ENCODE measurements around the gene CLCA2. TPM values are rescaled to one million over a fixed set of nuclear protein-coding genes. Genes with fewer than 3 reads are reported as not detected.
A peak's percentile ranks its signal among the peaks of the same experiment; 100 is the strongest.

CLCA2 gene
- total RNA-seq, 2 donors from 2014 or later: not detected

DNA sequence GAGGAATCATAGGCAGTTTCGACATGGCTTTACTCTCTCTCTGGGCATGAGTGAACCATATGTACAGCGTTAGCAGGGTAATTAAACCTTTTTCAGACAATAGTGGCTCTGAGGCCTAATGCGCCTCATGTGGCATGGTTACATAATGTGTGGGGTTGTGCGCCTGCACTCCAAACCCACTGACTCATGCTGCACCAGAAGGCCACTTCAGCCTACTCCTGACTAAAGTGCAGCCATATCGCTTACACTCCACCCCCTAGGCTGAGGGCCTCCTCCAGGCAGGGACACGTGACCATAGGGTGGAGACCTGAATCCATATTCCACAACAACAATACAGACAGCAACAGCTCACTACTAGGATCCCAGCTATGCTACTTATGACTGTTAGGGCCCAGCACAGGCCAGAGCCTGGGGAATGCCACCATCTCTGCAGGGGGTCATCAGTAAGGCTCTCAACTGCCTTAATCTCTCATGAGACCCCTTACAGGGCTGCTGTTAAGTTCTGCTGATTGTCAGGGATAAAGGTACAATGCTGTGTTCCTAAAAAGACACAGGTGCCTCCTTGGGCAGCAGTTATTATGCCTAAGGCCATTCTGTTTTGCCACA, 14.5 kb upstream of the CLCA2 start:
- H3K4me3 Mint-ChIP-seq: no peak overlapping the region
- no peak for ATAC-seq (replicated peaks)
- H3K27ac Mint-ChIP-seq: no peak overlapping the region

DNA sequence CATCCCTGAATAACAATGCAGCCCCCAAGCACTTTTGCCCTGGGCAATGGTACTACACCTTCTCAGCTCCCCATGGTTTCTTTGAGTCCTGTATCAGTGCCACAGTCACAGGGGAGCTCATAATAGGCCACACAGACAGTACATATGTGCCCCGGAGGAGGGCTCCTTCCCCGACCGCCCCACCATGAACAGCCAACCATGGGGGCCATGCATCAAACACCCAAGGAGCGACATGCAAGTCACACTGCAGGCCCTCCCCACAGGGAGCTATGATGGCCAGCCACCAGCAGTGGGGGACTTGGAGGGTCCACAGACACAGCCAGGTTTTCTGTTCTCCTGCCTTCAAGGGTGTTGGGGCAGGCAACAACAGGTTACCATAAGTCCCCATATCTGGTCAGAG, 13.1 kb upstream of the CLCA2 start:
- Mint-ChIP-seq H3K4me1 (no peaks in the 10 kb centered on the region), H3K9me3 (no peaks in the 10 kb centered on the region), H3K27me3 (no peaks in the 10 kb centered on the region), H3K27ac (no peak overlapping the region), H3K4me3 (no peak overlapping the region), H3K36me3 (ENCODE audit: low read depth) (no peaks in the 10 kb centered on the region)
- ATAC-seq (replicated peaks): no peak

More for the DNA sequence above, 14.5 kb upstream of the CLCA2 start:
- no peaks in the 10 kb centered on the region for H3K9me3 Mint-ChIP-seq
- no peaks in the 10 kb centered on the region for H3K4me1 Mint-ChIP-seq
- no peaks in the 10 kb centered on the region for H3K36me3 Mint-ChIP-seq (ENCODE audit: low read depth)
- H3K27me3 Mint-ChIP-seq: no peaks in the 10 kb centered on the region

DNA sequence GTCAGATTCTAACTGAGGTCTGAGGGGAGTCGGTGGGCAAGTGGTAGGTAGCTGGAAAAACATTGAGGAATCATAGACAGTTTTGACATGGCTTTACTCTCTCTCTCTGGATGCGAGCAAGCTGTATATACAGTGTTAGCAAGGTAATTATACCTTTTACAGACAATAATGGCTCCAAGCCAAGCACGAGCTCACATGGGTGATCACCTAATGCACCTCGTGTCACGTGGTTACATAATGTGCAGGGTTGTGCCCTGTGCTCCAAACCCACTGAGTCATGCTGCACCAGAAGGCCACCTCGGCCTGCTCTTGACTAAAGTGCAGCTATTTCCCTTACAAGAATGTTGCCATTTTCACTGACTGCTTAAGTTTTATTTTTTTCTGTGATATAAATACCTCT, 7.6 kb upstream of the CLCA2 start:
- ATAC-seq (replicated peaks): no peak
- H3K9me3 Mint-ChIP-seq: no peaks in the 10 kb centered on the region
- H3K27me3 Mint-ChIP-seq: no peaks in the 10 kb centered on the region
- H3K4me3 Mint-ChIP-seq: no peak overlapping the region
- no peaks in the 10 kb centered on the region for H3K36me3 Mint-ChIP-seq (ENCODE audit: low read depth)
- no peak overlapping the region for H3K27ac Mint-ChIP-seq
- H3K4me1 Mint-ChIP-seq: no peaks in the 10 kb centered on the region

DNA sequence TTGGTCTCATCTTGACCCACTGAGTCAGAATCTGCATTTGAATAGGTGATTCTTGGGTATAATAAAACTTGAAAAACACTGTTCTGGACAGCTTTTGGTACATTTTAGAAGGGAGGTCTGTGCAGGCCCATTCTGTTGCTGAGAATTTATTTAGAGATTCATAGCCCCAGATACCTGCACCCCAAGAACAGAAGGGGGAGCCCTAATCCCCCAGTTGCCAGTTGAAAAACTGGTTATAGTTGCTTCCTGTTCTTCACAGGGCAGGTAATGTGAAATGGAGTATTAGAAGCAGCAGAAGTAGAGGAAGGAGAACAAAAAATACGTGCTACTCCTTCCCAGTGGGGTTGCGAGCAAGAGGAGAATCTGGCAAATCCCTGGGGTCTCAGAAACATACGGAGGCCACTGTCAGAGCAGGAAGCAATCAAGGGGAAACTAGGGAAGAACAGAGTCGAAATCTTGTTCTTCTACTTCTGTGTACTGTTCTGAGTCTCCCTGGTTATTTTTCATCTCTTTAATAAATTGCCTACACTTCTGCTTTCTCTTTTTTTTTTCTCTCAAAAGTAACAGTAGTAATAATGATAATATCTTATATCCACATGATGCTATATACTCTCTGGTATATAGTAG, 4.6 kb upstream of the CLCA2 start:
- peak; percentile 63 for ATAC-seq (replicated peaks)
- H3K4me1 Mint-ChIP-seq: no peaks in the 10 kb centered on the region
- H3K9me3 Mint-ChIP-seq: no peaks in the 10 kb centered on the region
- peak overlapping the region; percentile 39 for H3K27ac Mint-ChIP-seq
- H3K4me3 Mint-ChIP-seq: peak overlapping the region; percentile 7
- no peaks in the 10 kb centered on the region for H3K27me3 Mint-ChIP-seq
- H3K36me3 Mint-ChIP-seq (ENCODE audit: low read depth): no peaks in the 10 kb centered on the region

DNA sequence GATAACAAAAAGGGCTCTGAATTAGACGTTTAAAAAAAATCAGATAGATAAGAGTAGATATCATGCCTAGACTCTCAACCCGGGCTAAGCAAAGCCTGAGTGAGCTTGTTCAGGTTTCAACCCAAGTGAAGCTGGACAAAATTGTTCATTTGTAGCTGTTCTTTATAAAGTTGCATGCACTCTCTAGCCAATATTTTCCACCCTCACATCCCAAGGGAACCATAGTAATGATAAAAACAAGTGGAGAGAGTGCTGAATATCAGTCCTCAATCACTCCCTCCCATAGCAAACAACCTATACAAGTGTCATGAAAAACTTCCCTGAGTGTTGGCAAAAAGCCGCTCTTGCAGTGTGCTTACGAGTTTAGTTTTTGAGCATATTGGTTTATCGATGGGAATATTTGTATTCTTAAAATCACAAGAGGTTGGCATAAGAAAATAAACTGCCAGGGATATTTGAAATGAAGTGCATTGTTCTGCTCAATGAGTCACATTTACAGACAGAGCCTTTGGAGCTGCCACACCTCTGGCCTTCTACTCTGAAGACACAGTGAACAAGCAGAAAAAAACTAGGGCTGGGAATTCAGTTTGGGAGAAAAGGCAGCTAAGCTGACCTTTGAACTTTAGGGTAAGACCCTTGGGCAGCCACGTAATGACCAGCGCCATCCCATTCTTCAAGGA, 2.2 kb upstream of the CLCA2 start:
- H3K36me3 Mint-ChIP-seq (ENCODE audit: low read depth): no peaks in the 10 kb centered on the region

DNA sequence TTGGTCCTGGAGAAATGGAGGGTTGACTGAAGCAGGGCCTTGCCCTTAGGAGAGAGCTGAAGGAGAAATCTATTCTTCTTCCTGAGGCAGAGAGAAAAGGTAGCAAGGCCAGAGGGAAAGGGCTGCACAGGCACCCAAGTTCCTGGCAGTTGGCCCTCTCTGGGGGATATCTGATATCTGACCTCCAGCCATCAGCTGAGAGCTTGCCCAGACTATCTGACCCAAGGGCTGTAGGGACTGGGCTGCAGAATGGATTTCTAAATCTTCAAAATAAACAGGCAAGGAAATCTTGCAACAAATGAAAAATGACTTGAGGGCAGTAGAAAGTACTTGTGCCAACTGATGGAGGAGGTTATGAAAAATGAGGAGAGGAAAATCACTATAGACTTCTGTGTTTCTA, 498 bp upstream of the CLCA2 start:
- H3K4me3 Mint-ChIP-seq: no peak overlapping the region
- ATAC-seq (replicated peaks): no peak

More for the DNA sequence above, 2.2 kb upstream of the CLCA2 start:
- no peaks in the 10 kb centered on the region for H3K9me3 Mint-ChIP-seq
- no peak overlapping the region for H3K4me3 Mint-ChIP-seq
- ATAC-seq (replicated peaks): no peak
- no peak overlapping the region for H3K27ac Mint-ChIP-seq
- H3K27me3 Mint-ChIP-seq: peaks cover 2% of the 10 kb centered on the region
- no peaks in the 10 kb centered on the region for H3K4me1 Mint-ChIP-seq

DNA sequence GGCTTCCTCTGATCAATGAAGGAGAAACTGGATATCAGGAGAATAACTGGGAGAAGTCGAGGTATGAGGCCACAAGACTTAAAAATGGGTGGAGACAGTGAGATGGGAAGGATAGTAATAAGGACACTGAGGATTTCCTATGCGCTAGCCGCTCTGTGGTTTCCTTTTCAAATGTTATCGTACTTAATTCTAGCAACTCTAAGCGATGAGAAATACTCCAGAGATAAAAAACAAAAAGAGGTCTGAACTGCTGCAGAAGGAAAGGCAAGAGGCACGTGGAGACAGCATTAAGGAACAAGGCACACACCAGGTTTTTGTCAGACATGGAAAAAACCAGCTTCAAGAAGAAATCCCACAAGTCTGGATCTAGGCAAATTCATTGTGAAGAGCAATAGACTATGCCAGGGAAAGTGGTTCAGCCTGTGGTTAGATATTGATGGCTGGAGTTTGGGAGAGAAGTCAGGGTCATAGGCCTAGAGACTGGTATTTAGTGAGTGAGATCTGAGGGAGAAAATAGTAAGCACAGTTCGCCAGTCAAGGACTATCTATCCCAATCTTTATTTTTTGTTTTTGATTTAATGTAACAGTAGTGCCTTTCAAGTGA, 5.3 kb downstream of the CLCA2 start:
- H3K36me3 Mint-ChIP-seq (ENCODE audit: low read depth): no peaks in the 10 kb centered on the region

More for the DNA sequence above, 498 bp upstream of the CLCA2 start:
- Mint-ChIP-seq H3K36me3 (ENCODE audit: low read depth) (no peaks in the 10 kb centered on the region), H3K27me3 (peaks cover 3% of the 10 kb centered on the region), H3K9me3 (no peaks in the 10 kb centered on the region), H3K4me1 (no peaks in the 10 kb centered on the region), H3K27ac (no peak overlapping the region)

DNA sequence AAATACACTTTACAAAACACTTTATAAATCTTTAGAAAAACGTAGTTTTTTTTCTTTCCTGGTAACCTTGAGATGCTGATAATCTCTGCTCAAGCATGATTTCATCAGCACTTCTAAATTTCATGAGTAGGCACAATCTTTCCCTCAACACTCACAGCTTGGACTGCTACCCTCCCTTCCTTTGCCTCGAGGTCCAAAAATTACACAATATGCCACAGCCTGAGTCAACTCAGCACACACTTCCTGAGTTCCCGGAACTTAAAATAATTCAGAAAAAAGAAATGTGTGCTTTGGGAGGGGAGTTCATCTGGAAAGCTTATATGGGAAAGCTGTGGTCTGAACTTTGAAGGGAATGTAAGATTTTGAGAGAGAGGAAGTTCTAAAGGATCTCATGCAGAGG, 5.9 kb downstream of the CLCA2 start:
- H3K4me1 Mint-ChIP-seq: no peaks in the 10 kb centered on the region
- H3K36me3 Mint-ChIP-seq (ENCODE audit: low read depth): no peaks in the 10 kb centered on the region
- H3K27ac Mint-ChIP-seq: no peak overlapping the region
- peak; percentile 98 for ATAC-seq (replicated peaks)
- no peak overlapping the region for H3K4me3 Mint-ChIP-seq
- no peaks in the 10 kb centered on the region for H3K9me3 Mint-ChIP-seq
- H3K27me3 Mint-ChIP-seq: peaks cover 3% of the 10 kb centered on the region

More for the DNA sequence above, 5.3 kb downstream of the CLCA2 start:
- ATAC-seq (replicated peaks): no peak
- H3K4me3 Mint-ChIP-seq: no peak overlapping the region
- H3K9me3 Mint-ChIP-seq: no peaks in the 10 kb centered on the region
- peaks cover 3% of the 10 kb centered on the region for H3K27me3 Mint-ChIP-seq
- no peak overlapping the region for H3K27ac Mint-ChIP-seq
- H3K4me1 Mint-ChIP-seq: no peaks in the 10 kb centered on the region

DNA sequence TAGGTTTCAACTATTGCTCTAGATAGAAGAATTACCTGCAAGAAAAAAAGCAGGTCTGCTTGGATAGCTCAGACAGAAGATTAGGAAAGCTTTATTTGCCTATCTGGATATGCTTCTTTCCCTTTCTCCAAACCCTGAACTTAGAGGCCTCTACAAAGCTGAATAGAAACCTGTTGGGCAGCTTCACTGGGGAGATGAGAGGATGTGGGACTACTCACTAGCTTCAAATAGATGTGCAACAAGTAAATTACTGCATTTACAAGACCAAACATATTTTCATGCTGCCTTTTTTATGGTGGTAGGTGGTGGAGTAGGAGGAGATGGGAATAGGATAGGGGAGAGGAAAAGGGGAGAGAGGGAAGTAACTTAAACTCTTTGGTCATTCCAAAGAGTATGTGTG, 6.4 kb downstream of the CLCA2 start:
- H3K9me3 Mint-ChIP-seq: no peaks in the 10 kb centered on the region
- no peaks in the 10 kb centered on the region for H3K4me1 Mint-ChIP-seq
- H3K36me3 Mint-ChIP-seq (ENCODE audit: low read depth): no peaks in the 10 kb centered on the region
- H3K27ac Mint-ChIP-seq: no peak overlapping the region
- peaks cover 3% of the 10 kb centered on the region for H3K27me3 Mint-ChIP-seq
- H3K4me3 Mint-ChIP-seq: no peak overlapping the region
- peak; percentile 11 for ATAC-seq (replicated peaks)

DNA sequence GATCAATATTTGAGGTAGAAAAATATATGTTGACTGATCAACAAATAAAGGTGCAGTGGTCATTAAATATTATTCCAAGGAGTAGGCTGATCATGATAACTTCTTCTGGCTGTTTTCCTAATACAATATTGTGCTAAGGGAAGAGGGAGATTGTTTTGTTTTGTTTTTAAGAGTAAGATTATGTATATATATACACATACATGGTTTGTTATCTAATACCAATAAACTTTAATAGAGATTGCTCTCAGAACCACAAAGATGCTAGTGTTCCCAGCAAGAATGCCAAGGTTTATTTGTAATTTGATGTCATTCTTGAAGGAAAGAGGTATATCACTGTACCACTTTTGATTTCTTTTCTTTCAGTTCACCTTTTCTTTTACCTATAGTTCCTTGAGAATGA, 10.1 kb downstream of the CLCA2 start:
- ATAC-seq (replicated peaks): no peak
- Mint-ChIP-seq H3K4me3 (no peak overlapping the region), H3K27ac (no peak overlapping the region), H3K4me1 (no peaks in the 10 kb centered on the region), H3K9me3 (no peaks in the 10 kb centered on the region), H3K27me3 (peaks cover 8% of the 10 kb centered on the region), H3K36me3 (ENCODE audit: low read depth) (no peaks in the 10 kb centered on the region)

DNA sequence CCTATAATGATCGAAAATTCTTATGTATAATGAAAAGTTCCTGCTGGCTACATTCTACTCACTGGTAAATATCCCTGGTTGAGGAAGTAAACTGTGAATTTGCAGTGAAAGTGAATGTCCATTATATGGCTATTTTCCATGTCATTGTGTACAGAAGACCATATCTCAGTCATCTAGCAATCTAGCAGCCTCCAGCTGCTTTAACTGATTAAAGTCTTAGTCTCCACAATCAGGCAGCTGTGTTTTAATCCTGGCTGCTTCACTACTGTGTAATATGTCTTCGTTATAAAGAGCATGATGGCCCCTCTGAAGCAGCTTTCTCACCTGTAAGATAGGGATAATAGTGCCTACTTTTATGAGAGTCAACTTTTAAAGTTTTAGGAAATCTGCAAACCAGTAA, 11.4 kb downstream of the CLCA2 start:
- no peaks in the 10 kb centered on the region for H3K36me3 Mint-ChIP-seq (ENCODE audit: low read depth)
- ATAC-seq (replicated peaks): no peak
- H3K27me3 Mint-ChIP-seq: peaks cover 8% of the 10 kb centered on the region
- no peaks in the 10 kb centered on the region for H3K9me3 Mint-ChIP-seq
- H3K4me3 Mint-ChIP-seq: no peak overlapping the region
- no peaks in the 10 kb centered on the region for H3K4me1 Mint-ChIP-seq
- no peak overlapping the region for H3K27ac Mint-ChIP-seq

DNA sequence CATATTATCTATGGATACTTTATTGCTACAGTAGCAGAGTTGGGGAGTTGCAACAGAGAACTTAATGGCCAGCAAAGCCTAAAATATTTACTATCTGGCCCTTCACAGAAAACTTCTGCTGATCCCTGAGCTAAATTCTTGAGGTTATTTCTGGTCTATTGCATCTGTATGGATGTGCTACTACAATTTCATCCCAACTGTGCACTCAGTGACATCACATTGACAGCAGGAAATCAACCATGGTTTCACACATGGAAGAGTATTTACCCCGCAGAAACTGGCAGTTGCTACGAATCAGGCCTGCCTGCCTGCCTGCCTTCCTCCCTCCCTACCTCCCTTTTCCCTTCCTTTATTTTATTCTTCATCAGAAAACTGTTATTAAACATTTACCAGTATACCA, 12.1 kb downstream of the CLCA2 start:
- peaks cover 8% of the 10 kb centered on the region for H3K27me3 Mint-ChIP-seq
- no peaks in the 10 kb centered on the region for H3K36me3 Mint-ChIP-seq (ENCODE audit: low read depth)
- no peak overlapping the region for H3K4me3 Mint-ChIP-seq
- ATAC-seq (replicated peaks): no peak
- H3K9me3 Mint-ChIP-seq: no peaks in the 10 kb centered on the region
- no peak overlapping the region for H3K27ac Mint-ChIP-seq
- H3K4me1 Mint-ChIP-seq: no peaks in the 10 kb centered on the region

DNA sequence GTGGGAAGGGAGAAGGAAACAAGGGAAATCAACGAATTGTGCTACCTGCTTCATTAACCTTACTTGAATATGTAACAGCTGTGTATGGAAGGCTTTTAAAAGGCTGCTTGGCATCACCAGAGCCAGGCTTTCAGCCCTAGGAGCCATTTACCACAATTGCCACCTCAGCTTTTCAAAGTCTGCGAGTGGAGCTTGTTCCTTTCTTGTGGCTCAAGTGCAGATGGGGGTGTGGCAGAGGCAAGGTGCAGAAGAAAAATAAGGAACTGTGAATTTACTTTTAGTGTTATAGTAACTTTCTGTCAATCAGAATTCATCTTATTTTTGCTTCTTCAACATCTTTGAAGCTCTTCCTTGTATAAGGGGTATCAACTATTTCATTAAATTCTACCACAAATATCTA, 17.6 kb downstream of the CLCA2 start:
- H3K4me1 Mint-ChIP-seq: peaks cover 4% of the 10 kb centered on the region
- peaks cover 8% of the 10 kb centered on the region for H3K27me3 Mint-ChIP-seq
- H3K36me3 Mint-ChIP-seq (ENCODE audit: low read depth): no peaks in the 10 kb centered on the region
- ATAC-seq (replicated peaks): no peak
- no peaks in the 10 kb centered on the region for H3K9me3 Mint-ChIP-seq
- no peak overlapping the region for H3K4me3 Mint-ChIP-seq
- no peak overlapping the region for H3K27ac Mint-ChIP-seq

DNA sequence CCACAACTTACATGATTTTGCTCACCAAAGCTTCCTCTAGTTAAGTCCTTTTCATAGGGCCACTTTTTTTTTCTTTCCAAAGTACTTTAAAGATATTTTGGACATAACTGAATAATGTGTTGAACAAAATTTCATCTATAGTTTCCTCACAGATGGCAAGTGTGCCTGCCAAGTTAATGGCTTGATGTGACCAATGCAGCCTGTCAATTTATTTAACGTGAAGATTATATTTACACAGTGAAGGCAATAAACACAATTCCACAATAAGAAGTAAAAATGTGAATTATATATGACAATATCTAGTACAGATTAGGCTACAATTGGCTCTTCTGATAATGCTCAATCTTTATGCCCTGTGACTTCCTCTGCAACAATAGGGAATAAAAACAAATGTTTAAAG, 18.0 kb downstream of the CLCA2 start:
- H3K27ac Mint-ChIP-seq: no peak overlapping the region
- no peaks in the 10 kb centered on the region for H3K9me3 Mint-ChIP-seq
- no peak overlapping the region for H3K4me3 Mint-ChIP-seq
- H3K36me3 Mint-ChIP-seq (ENCODE audit: low read depth): no peaks in the 10 kb centered on the region
- peaks cover 4% of the 10 kb centered on the region for H3K4me1 Mint-ChIP-seq
- ATAC-seq (replicated peaks): no peak
- H3K27me3 Mint-ChIP-seq: peaks cover 7% of the 10 kb centered on the region

DNA sequence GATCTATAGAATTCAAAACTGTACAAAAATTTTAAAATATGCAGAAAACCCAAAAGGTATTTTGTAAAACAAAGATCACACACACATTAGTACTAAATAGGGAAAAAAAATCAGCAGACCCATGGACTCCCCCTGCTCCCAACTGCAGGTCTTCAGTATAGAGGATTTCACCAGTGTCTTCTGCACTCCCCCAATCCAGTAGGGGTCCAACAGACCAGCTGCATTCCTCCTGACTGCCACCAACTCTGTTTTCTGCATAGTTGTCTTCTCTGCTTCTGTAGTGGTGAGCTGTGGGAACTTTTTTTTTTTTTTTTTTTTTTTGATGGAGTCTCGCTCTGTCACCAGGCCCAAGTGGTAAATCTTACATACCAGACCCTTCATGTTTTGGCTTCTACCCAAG, 21.9 kb downstream of the CLCA2 start:
- Mint-ChIP-seq H3K4me3 (no peak overlapping the region), H3K9me3 (no peaks in the 10 kb centered on the region), H3K27ac (no peak overlapping the region), H3K4me1 (peaks cover 4% of the 10 kb centered on the region), H3K36me3 (ENCODE audit: low read depth) (no peaks in the 10 kb centered on the region), H3K27me3 (no peaks in the 10 kb centered on the region)
- ATAC-seq (replicated peaks): no peak
